GM21423 (cell line): Measurements from ENCODE around the gene D2HGDH.
"Not testable (repeated sequence)": the region's sequence is repeated elsewhere in the genome, so short reads cannot be mapped to it uniquely, and the experiment has no call there.

Source experiments
- ATAC-seq: cut with Tn5 transposase; IDR thresholded peaks from one replicate; pipeline ENCODE4 v1.9.1; 2021; ENCODE audit warnings: mild to moderate bottlenecking, moderate library complexity; ENCODE audit not compliant: unreplicated experiment

Gene D2HGDH

GRCh38 chr2:241748468-241749256, 14.2 kb downstream of the D2HGDH start:
- no peak for ATAC-seq

DNA sequence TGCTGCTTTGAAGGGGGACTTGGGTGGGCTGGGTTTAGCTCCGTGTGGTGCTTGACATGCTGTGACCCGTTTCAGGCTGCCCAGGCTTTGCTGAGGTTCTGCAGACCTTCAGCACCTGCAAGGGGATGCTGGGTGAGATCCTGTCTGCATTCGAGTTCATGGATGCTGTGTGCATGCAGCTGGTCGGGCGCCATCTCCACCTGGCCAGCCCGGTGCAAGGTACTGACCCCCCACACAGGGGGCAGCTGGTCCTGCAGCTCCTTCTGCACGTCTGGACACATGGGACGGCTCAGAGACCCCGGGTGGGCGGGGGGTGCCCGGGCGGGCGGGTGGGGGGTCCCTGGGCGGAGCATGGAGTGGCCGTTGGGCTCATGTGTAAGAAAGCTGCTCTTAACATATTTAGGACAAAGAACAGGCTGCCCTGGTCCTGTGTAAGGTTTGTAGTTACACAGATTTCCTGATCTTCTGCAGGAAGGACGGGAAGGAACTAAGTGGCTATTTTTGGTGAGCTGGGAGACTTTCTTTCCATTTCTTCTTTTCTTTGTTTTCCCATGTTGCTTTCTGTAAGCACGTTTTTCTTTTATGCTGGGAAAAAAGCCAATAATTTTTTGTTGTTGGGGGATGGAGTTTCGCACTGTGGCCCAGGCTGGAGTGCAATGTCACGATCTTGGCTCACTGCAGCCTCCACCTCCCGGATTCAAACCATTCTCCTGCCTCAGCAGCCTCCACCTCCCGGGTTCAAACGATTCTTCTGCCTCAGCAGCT, 15.8 kb downstream of the D2HGDH start:
- ATAC-seq: no peak

DNA sequence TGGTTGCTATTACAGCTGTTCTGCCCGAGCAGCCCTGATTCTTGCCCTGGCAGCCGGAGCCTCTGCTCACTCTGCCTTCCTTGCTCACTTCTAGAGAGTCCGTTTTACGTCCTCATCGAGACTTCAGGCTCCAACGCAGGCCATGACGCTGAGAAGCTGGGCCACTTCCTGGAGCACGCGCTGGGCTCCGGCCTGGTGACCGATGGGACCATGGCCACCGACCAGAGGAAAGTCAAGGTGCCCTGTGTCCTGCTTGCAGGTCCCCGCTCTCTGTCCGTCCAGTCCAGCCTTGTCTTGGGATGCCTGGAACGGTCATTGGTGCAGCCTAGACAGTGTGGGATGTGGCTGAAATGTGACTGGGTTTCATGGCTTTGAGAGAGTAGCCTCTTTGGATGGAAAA, 16.7 kb downstream of the D2HGDH start:
- no peak for ATAC-seq

DNA sequence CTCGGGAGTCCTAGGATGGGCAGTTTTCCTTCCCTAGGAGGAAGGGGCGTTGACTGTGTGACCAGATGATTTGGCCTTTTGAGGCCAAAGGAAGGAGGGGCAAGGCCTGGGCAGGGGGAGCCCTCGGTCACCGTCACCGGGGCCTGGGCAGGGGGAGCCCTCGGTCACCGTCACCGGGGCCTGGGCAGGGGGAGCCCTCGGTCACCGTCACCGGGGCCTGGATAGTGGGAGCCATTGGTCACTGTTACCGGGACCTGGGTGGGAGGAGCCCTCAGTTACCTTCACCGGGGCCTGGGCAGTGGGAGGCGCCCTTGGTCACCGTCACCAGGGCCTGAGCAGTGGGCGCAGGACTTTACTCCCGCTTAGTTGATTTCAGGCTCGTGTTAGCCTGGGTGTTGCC, 17.3 kb downstream of the D2HGDH start:
- ATAC-seq: no peak

DNA sequence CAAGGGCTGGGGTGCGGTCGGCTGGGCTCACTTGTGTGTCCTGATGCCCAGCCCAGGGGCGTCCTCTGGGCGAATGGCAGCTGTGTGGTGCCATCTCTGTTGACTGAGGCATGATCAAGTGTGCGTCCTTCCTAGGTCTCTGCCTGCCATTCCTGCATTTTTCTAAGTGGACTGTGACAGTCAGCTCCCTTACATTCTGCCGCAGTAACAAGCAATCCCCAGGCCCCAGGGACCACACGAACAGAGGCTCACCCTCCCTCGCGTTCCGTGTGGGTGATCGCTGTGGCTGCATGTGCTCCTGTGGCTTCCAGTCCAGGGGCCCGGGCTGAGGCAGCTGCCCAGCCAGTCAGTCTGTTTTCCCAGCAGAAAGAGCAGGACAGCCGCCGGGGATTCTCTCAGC, 17.8 kb downstream of the D2HGDH start:
- ATAC-seq: no peak

DNA sequence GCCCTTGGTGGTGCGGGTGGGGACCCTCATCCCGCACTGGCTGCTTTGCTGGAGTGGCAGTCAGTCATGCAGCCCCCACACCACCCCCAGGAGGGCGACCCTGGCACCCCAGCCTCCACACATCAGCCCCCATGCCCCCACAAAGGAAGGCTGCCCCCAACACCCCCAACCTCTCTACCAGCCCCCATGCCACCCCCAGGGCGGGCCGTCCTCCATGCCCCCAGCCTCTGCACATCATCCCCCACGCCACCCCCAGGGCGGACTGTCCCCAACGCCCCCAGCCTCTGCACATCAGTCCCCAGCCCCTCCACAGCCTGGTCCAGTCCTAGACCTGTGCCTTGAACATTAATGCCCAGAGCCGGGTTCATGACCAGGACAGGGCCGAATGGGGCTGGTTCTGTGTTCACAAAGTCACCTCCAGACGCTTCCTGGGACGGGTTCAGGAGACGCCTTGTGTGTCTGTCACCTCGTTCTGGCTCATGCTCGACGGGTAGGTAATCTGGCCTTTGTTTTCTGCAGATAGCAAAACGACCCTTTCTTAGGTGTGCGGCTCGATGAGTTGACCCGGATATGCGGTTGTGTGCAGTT, 18.4 kb downstream of the D2HGDH start:
- ATAC-seq: no peak

- ATAC-seq: no peak
Measured at GRCh38 chr2:241753493-241753892, 19.1 kb downstream of the D2HGDH start.

GRCh38 chr2:241754042-241754441, 19.6 kb downstream of the D2HGDH start:
- no peak for ATAC-seq

DNA sequence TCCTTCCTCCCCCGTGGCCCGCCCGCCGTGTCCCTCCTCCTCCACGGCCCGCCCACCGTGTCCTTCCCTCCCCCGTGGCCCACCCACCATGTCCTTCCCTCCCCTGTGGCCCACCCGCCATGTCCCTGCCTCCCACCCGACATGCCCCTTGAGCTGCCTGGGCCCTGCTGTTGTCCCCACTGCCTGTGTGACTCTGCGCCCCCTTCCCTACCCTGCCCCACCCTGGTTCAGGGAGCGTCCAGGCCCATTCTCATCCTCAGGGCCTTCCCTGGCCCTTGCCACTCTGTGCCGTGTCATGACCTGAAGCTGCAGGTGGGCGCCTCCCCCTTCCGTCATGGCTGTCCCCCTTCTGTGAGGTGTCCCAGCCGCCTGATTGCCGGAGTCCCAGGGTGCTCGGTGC, 20.7 kb downstream of the D2HGDH start:
- ATAC-seq: no peak

DNA sequence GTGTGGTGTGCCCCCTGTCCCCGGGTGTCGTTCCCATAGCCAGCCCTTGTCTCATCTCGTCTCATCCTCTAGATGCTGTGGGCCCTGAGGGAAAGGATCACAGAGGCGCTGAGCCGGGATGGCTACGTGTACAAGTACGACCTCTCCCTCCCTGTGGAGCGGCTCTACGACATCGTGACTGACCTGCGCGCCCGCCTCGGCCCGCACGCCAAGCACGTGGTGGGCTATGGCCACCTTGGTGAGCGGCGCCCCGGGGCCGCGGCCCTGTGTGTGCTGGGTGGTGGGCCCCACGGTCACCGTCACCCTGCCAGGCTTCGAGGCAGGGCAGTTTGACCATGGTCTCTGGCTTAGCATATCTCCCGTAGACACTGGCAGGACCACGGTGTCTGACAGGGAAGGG, 21.3 kb downstream of the D2HGDH start:
- no peak for ATAC-seq

DNA sequence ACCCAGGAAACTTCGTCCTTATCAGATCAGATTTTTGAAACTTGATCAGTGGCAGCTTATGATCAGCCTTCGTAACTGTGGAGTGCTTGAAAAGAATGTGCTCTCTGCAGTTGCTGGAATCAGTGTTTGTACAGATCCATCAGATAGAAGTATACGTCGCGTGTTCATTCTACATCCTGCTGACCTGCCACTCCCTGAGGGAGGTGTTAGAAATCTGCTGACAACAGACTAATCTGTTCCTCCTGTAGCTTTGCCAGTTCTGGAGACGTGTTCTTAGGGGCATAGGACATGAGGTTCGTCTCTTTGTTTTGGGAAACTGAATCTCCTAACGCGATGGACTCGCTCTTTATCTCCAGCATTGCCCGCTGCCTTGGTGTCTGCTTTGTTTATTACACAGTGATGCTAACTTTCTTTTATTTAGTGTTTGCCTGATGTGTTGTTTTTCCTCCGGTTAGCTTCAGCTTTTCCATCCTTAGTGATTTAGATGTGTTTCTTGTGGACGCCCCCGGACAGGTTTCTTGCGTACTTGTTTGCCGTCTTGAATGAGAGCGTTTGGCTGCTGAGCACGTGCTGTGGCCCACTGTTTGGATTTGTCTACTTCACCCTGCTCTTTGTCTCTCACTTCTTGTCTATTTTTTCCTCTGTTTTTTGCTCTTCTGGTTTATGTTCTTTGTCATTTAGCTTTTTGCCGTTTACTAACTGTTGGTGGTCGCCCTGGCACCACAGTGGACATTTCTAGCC, 24.8 kb downstream of the D2HGDH start:
- no peak for ATAC-seq

- not testable (repeated sequence) for ATAC-seq
Measured at GRCh38 chr2:241759893-241760292, 25.5 kb downstream of the D2HGDH start.

- ATAC-seq: no peak
Measured at GRCh38 chr2:241760301-241760771, 25.9 kb downstream of the D2HGDH start.

DNA sequence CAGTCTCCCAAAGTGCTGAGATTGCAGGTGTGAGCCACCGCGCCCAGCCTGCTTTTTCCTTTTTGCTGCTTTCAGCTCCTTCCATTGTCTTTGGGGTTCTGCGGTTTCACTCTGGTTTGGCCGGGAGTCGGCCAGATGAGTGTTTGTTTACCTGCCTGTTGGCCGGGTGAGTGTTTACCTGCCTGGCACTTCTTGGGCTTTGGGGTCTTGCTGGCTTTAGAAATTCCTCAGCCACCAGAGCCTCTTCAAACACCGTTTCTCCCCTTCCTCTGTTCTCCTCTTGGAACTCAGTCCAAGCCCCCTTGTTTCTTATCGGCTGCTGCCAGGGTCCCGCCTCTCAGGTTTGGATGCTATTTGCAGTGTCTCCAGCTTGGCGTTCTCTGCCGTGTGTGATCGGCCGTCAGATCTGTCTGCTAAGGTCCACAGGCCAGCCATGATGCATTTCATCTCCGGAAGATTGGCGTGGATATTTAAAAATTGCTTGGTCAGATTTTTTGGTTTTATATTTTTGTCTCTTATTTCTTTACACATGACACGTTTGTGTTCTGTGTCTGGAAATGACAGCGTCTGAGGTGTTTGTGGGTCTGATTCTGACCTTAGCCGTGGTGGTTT, 28.0 kb downstream of the D2HGDH start:
- no peak for ATAC-seq

DNA sequence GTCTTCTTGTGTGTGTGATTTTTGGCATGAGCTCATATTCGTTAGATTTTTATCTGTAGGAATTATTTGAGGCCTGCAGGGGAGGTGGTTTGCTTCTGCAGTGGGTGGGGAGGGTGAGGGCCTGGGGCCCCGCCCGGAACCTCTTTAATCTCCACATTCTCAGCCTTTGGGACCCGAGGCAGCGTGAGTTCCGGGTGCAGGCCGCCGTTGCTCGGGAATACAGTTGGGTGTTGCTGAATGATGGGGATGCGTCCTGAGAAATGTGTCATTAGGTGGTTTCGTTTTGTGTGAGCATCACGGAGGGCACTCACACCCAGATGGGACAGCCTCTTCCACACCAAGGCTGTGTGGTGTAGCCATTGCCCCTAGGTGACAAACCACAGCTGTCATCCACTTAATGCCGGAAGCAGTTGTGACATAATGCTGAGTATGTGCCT, 28.5 kb downstream of the D2HGDH start:
- ATAC-seq: peak; percentile 74

DNA sequence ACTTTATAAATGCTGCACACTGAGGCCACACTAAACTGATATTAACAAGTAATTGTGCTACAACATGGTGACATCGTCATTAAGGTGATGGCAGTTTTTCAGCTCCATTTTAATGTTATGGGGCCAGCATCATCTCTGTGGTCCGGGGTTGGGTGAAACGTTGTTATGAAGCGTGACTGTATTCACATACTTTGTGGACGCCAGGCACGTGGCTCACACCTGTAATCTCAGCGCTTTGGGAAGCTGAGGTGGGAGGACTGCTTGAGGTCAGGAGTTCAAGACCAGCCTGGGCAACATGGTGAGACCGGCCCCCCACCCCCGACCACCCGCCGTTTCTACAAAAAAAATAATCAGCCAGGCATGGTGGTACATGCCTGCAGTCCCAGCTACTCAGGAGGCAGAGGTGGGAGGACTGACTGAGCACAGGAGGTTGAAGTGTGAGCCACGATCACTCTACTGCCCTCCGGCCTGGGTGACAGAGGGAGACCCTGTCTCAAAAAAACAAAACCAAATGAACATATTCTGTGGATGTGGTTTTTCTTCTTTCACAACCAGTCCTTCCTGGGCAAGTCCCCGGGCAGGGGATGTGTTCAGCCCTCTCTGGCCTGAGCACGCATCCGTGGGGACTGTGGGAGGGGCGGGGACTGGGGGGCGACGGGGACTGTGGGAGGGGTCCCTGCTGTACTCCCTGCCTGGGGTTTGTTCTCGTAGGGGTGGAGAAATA, 29.3 kb downstream of the D2HGDH start:
- ATAC-seq: no peak

DNA sequence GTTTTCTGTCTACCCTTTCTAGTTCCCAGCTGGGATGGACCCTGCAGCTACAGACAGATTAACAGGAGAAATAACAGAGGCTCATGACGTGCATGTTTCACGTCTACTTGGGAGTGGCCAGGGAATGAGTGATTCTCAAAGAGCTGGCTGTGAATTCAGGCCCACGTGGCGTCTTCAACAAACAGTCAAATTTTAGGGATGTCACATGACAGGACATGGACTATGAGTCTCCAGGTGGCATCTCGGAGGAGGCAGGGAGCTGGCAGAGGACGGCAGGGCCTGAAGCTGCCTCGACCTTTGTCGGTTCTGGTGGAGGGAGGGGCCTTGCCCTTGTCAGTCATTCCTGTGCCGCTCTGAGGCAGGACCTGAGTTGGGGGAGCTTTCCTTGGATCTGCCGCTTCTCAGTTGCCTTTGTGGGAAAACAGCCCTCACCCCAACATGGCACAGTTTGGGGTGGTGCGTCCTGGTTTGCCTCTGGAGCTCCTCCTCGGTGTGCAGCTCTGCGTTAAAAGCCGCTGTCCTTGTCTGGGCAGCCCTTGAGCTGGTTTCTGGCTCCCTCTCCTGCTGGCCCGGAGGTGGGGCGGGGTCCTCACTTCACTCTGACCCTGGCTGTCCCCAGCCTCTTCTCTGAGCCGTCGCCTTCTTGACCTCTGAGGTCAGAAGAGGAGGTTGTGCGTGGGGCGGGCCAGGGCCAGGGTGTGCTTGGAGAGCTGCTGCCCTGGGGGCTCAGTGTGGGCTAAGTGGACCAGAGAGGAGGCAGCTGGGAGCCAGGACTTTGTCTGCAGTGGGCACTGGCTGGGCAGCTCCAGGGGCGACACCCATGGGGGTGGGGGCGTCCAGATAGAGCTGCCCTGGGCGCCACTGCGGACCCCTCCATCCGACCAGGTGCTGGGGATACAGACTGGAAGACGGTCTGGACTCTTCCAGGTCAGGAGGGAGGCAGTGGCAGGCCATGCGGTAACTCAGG, 30.1 kb downstream of the D2HGDH start:
- ATAC-seq: no peak

DNA sequence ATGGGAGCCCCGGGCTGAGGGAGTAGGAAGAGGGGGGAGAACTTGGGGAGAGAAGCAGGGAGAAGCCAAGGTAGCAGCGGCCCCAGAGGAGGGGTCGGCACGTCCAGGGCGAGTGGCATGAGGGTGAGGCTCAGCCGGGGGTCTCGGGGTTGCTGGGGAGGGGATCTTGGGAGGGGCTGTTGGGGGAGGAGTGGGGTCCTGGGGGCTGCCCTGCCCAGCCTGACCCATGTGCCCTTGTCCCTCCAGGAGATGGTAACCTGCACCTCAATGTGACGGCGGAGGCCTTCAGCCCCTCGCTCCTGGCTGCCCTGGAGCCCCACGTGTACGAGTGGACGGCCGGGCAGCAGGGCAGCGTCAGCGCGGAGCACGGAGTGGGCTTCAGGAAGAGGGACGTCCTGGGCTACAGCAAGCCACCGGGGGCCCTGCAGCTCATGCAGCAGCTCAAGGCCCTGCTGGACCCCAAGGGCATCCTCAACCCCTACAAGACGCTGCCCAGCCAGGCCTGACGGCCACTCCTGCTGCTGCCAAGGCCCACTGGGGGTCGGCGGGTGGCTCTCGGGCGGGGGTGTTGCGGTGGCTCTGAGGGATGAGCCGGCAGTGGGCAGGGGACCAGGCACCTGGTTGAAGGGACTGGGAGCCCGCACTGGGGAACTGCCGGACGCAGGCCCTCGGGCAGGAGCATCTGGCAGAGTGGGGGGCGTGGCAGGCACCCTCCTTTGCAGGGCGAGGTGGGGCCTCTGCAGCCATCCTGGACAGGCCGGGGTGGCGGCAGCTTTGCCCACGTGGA, 33.2 kb downstream of the D2HGDH start:
- ATAC-seq: no peak
